ENCODE measurements around the gene STN1. TPM values are rescaled to one million over a fixed set of nuclear protein-coding genes. Genes with fewer than 3 reads are reported as not detected.

Gene STN1
- total and polyA plus RNA-seq, 9 of the 15 experiments (the other 6 are each of a cell fraction or from before 2014, with no cell fraction given): 9.1 to 19.6 (median 13.8) TPM

GRCh38 chr10:103894441-103894864, 23.5 kb downstream of the STN1 start:
- in situ Hi-C loops (cut with MboI) (loop anchor here (10.0 kb wide), 1 partner anchor 310 kb away; no protein-coding TSS in a partner anchor), intact Hi-C loops (cut with micrococcal nuclease) (no loop called here)
- POLR2A ChIA-PET: no interaction called here
- Histone ChIP-seq H4K20me1 (replicated peaks; ENCODE audit: control insufficient read depth, insufficient read depth, low read length) (no peaks in the 10 kb centered on the region), H3K27ac (ENCODE audit: extremely low read depth, low read depth, low read length) (no peak overlapping the region), H3K9me3 (replicated peaks; ENCODE audit: control insufficient read depth, insufficient read depth, low read depth, low read length) (no peaks in the 10 kb centered on the region), H3K27me3 (ENCODE audit: control insufficient read depth in 2 of 2, insufficient read depth in 2 of 2, low read length in 2 of 2) (no peaks in the 10 kb centered on the region), H3K79me2 (ENCODE audit: control insufficient read depth, insufficient read depth, low read length) (no peaks in the 10 kb centered on the region), H3K36me3 (ENCODE audit: control insufficient read depth, insufficient read depth, low read length) (peaks cover 14% of the 10 kb centered on the region; the same call in 2 of the 3 replicates), H3K4me3 (no peak overlapping the region), H3K9ac (ENCODE audit: insufficient read depth in 1 of 2, low read depth in 2 of 2, low read length in 2 of 2) (no peak overlapping the region), H3K9me1 (ENCODE audit: control insufficient read depth, insufficient read depth, low read length) (no peaks in the 10 kb centered on the region), H3K4me1 (replicated peaks in 1 of 2; ENCODE audit: control insufficient read depth in 2 of 2, insufficient read depth in 2 of 2, low read length in 2 of 2) (no peaks in the 10 kb centered on the region; a peak in 1 of 5 replicates), H2AFZ (ENCODE audit: low read depth, low read length) (no peak overlapping the region), H3K4me2 (ENCODE audit: insufficient read depth, low read length) (no peak overlapping the region)
- BruUV-seq (replicated peaks): no TSS peak
- DNase-seq (ENCODE audit: extremely low read depth in 1 of 4, low spot score in 3 of 4): no peak
- TF ChIP-seq NONO (IDR thresholded peaks at IDR 0.05; ENCODE audit: low read depth in 2 of 2, low read length in 1 of 2): no peak
- no peak for TF ChIP-seq ZNF79 (CRISPR knock-in tag; IDR thresholded peaks at IDR 0.05; ENCODE audit: low read depth)
- no peak for TF ChIP-seq ZNF395 (CRISPR knock-in tag; IDR thresholded peaks at IDR 0.05)
- no peak for TF ChIP-seq SP1 (CRISPR knock-in tag; IDR thresholded peaks at IDR 0.05)
- no peak for TF ChIP-seq DPF2 (IDR thresholded peaks at IDR 0.05)
- TF ChIP-seq KDM2B (CRISPR knock-in tag; IDR thresholded peaks at IDR 0.05): no peak
- no peak for TF ChIP-seq SP2 (IDR thresholded peaks at IDR 0.05; ENCODE audit: extremely low read depth, low read depth, low read length, poor library complexity, severe bottlenecking)
- TF ChIP-seq ZFP30 (CRISPR knock-in tag; IDR thresholded peaks at IDR 0.05; ENCODE audit: borderline replicate concordance): no peak
- no peak for TF ChIP-seq ZBTB34 (CRISPR knock-in tag; IDR thresholded peaks at IDR 0.05)
- TF ChIP-seq ZNF263 (CRISPR knock-in tag; IDR thresholded peaks at IDR 0.05; ENCODE audit: borderline replicate concordance): no peak
- 44% methylated on average over 2 of the region's 4 CpGs for WGBS (ENCODE audit: insufficient coverage, low coverage, missing lambda C conversion rate)
- no peak for ATAC-seq
- CTCF ChIA-PET (ENCODE audit: low intra/inter-chr PET ratio): no interaction called here
- no peak for FAIRE-seq

All from K562 (cell line).